Hepatocyte (in vitro differentiated cells): ENCODE results near the gene ZFYVE27.

Experiments
- CTCF ChIP-seq: fragments of 200-600 bp; sonication (generic); IDR thresholded peaks from 2 replicates; pipeline ENCODE4 v1.5.1; 2016; ENCODE audit warnings: antibody characterized with exemption, mild to moderate bottlenecking; ENCODE audit not compliant: poor library complexity
- EZH2 ChIP-seq: fragments of 200-600 bp; sonication (generic); IDR thresholded peaks from 2 replicates; pipeline ENCODE4 v1.6.1; 2016; ENCODE audit warnings: antibody characterized with exemption, mild to moderate bottlenecking, borderline replicate concordance
- EZH2phosphoT487 ChIP-seq: fragments of 200-600 bp; sonication (generic); IDR thresholded peaks from one replicate; pipeline ENCODE4 v1.6.1; 2018; ENCODE audit warnings: antibody characterized with exemption, mild to moderate bottlenecking, low read depth, moderate library complexity; ENCODE audit not compliant: unreplicated experiment, severe bottlenecking

GRCh38 chr10:97765201-97765600 is 28.3 kb downstream of the ZFYVE27 start:
- TF ChIP-seq CTCF = no peak
- TF ChIP-seq EZH2 = no peak
- TF ChIP-seq EZH2phosphoT487 = no peak
